SJCRH30 (cell line): ENCODE results near the gene SPRED1. TPM values are rescaled to one million over a fixed set of nuclear protein-coding genes. Genes with fewer than 3 reads are reported as not detected.

Experiments
- DNase-seq, 2 experiments: peaks; one replicate each; pipeline ENCODE4 v3.0.0-alpha.2; 2015 to 2020
- H3K27ac ChIP-seq: fragments of 250-450 bp; sonication (Bioruptor Pico); 2 replicates; pipeline ENCODE4 v1.5.1; 2020; ENCODE audit warnings: mild to moderate bottlenecking, moderate library complexity
- H3K27me3 ChIP-seq: fragments of 250-450 bp; sonication (Bioruptor Pico); 2 replicates; pipeline ENCODE4 v1.5.1; 2020; ENCODE audit warnings: mild to moderate bottlenecking, moderate library complexity
- H3K36me3 ChIP-seq: fragments of 250-450 bp; sonication (Bioruptor Pico); 2 replicates; pipeline ENCODE4 v1.5.1; 2020; ENCODE audit warnings: mild to moderate bottlenecking, moderate library complexity
- H3K4me1 ChIP-seq: fragments of 250-450 bp; sonication (Bioruptor Pico); 2 replicates; pipeline ENCODE4 v1.5.1; 2020; ENCODE audit warnings: mild to moderate bottlenecking, moderate library complexity
- H3K4me3 ChIP-seq: fragments of 250-450 bp; sonication (Bioruptor Pico); 2 replicates; pipeline ENCODE4 v1.5.1; 2020; ENCODE audit warnings: mild to moderate bottlenecking, moderate library complexity
- H3K9me3 ChIP-seq: fragments of 250-450 bp; sonication (Bioruptor Pico); replicated peaks from 2 replicates; pipeline ENCODE4 v1.5.1; 2020; ENCODE audit warnings: mild to moderate bottlenecking, moderate library complexity
- total RNA-seq: library from RNA; depleted of rRNA; stranded (reverse); fragments of >200 nt; shearing (Covaris generic); gene quantifications from 2 replicates; pipeline ENCODE4 v1.2.3, GENCODE V29; 2014

Gene SPRED1
- total RNA-seq, 1 experiment from 2014 or later: 35.1 TPM

- peaks cover 2% of the 10 kb centered on the region for H3K36me3 ChIP-seq
- DNase-seq: no peak
- no peaks in the 10 kb centered on the region for H3K4me1 ChIP-seq
- H3K4me3 ChIP-seq: no peak overlapping the region
- H3K9me3 ChIP-seq: no peaks in the 10 kb centered on the region
- H3K27me3 ChIP-seq: no peaks in the 10 kb centered on the region
- no peak overlapping the region for H3K27ac ChIP-seq
Observed at GRCh38 chr15:38283010-38283409, 30.4 kb downstream of the SPRED1 start.

- peaks cover 5% of the 10 kb centered on the region; the same call in 1 of the 2 replicates for H3K9me3 ChIP-seq
- no peaks in the 10 kb centered on the region for H3K27me3 ChIP-seq
- H3K27ac ChIP-seq: no peak overlapping the region
- DNase-seq: no peak
- H3K4me3 ChIP-seq: no peak overlapping the region
- peaks cover 7% of the 10 kb centered on the region for H3K36me3 ChIP-seq
- H3K4me1 ChIP-seq: no peaks in the 10 kb centered on the region
Observed at GRCh38 chr15:38285456-38285855, 32.8 kb downstream of the SPRED1 start.

GRCh38 chr15:38294126-38294525, 41.5 kb downstream of the SPRED1 start:
- Histone ChIP-seq H3K4me1 (no peaks in the 10 kb centered on the region), H3K27ac (no peak overlapping the region), H3K9me3 (peaks cover 5% of the 10 kb centered on the region; the same call in 1 of the 2 replicates), H3K4me3 (no peak overlapping the region), H3K36me3 (peaks cover 5% of the 10 kb centered on the region), H3K27me3 (no peaks in the 10 kb centered on the region)
- no peak for DNase-seq

GRCh38 chr15:38297623-38298388, 45.2 kb downstream of the SPRED1 start:
- H3K9me3 ChIP-seq: no peaks in the 10 kb centered on the region
- no peak overlapping the region for H3K27ac ChIP-seq
- DNase-seq: no peak
- peaks cover 10% of the 10 kb centered on the region for H3K36me3 ChIP-seq
- H3K4me1 ChIP-seq: no peaks in the 10 kb centered on the region
- H3K27me3 ChIP-seq: no peaks in the 10 kb centered on the region
- no peak overlapping the region for H3K4me3 ChIP-seq

GRCh38 chr15:38299216-38299615, 46.6 kb downstream of the SPRED1 start:
- H3K36me3 ChIP-seq: peaks cover 12% of the 10 kb centered on the region
- no peak overlapping the region for H3K27ac ChIP-seq
- no peaks in the 10 kb centered on the region for H3K4me1 ChIP-seq
- no peak for DNase-seq
- no peaks in the 10 kb centered on the region for H3K27me3 ChIP-seq
- no peaks in the 10 kb centered on the region for H3K9me3 ChIP-seq
- H3K4me3 ChIP-seq: no peak overlapping the region

- DNase-seq: no peak
- H3K9me3 ChIP-seq: no peaks in the 10 kb centered on the region
- no peak overlapping the region for H3K27ac ChIP-seq
- H3K27me3 ChIP-seq: no peaks in the 10 kb centered on the region
- peaks cover 12% of the 10 kb centered on the region for H3K36me3 ChIP-seq
- H3K4me1 ChIP-seq: no peaks in the 10 kb centered on the region
- H3K4me3 ChIP-seq: no peak overlapping the region
Observed at GRCh38 chr15:38300395-38300794, 47.8 kb downstream of the SPRED1 start.

GRCh38 chr15:38304481-38304880, 51.8 kb downstream of the SPRED1 start:
- H3K9me3 ChIP-seq: no peaks in the 10 kb centered on the region
- no peak overlapping the region for H3K4me3 ChIP-seq
- H3K4me1 ChIP-seq: no peaks in the 10 kb centered on the region
- no peaks in the 10 kb centered on the region for H3K27me3 ChIP-seq
- peaks cover 24% of the 10 kb centered on the region for H3K36me3 ChIP-seq
- H3K27ac ChIP-seq: no peak overlapping the region
- no peak for DNase-seq

GRCh38 chr15:38307251-38307650, 54.6 kb downstream of the SPRED1 start:
- H3K27ac ChIP-seq: no peak overlapping the region
- H3K27me3 ChIP-seq: no peaks in the 10 kb centered on the region
- H3K36me3 ChIP-seq: peaks cover 14% of the 10 kb centered on the region
- no peak overlapping the region for H3K4me3 ChIP-seq
- no peaks in the 10 kb centered on the region for H3K4me1 ChIP-seq
- no peaks in the 10 kb centered on the region for H3K9me3 ChIP-seq
- DNase-seq: no peak

GRCh38 chr15:38307861-38308641, 55.4 kb downstream of the SPRED1 start:
- DNase-seq: no peak
- Histone ChIP-seq H3K4me3 (no peak overlapping the region), H3K27ac (no peak overlapping the region), H3K4me1 (no peaks in the 10 kb centered on the region), H3K9me3 (no peaks in the 10 kb centered on the region), H3K27me3 (no peaks in the 10 kb centered on the region), H3K36me3 (peaks cover 14% of the 10 kb centered on the region)

GRCh38 chr15:38308797-38309196, 56.2 kb downstream of the SPRED1 start:
- H3K36me3 ChIP-seq: peaks cover 12% of the 10 kb centered on the region
- H3K9me3 ChIP-seq: no peaks in the 10 kb centered on the region
- no peaks in the 10 kb centered on the region for H3K27me3 ChIP-seq
- H3K4me1 ChIP-seq: no peaks in the 10 kb centered on the region
- H3K27ac ChIP-seq: no peak overlapping the region
- no peak overlapping the region for H3K4me3 ChIP-seq
- DNase-seq: no peak

GRCh38 chr15:38312190-38312589, 59.6 kb downstream of the SPRED1 start:
- Histone ChIP-seq H3K9me3 (no peaks in the 10 kb centered on the region), H3K27ac (no peak overlapping the region), H3K4me1 (no peaks in the 10 kb centered on the region), H3K36me3 (peaks cover 17% of the 10 kb centered on the region), H3K27me3 (no peaks in the 10 kb centered on the region), H3K4me3 (no peak overlapping the region)
- no peak for DNase-seq

- Histone ChIP-seq H3K4me1 (no peaks in the 10 kb centered on the region), H3K36me3 (peaks cover 4% of the 10 kb centered on the region), H3K27ac (no peak overlapping the region), H3K4me3 (no peak overlapping the region), H3K9me3 (no peaks in the 10 kb centered on the region), H3K27me3 (no peaks in the 10 kb centered on the region)
- no peak for DNase-seq
Observed at GRCh38 chr15:38316311-38316710, 63.7 kb downstream of the SPRED1 start.

GRCh38 chr15:38320181-38320580, 67.5 kb downstream of the SPRED1 start:
- Histone ChIP-seq H3K9me3 (no peaks in the 10 kb centered on the region), H3K4me3 (no peak overlapping the region), H3K4me1 (no peaks in the 10 kb centered on the region), H3K27ac (no peak overlapping the region), H3K36me3 (peaks cover 12% of the 10 kb centered on the region), H3K27me3 (no peaks in the 10 kb centered on the region)
- DNase-seq: no peak

- no peak overlapping the region for H3K4me3 ChIP-seq
- no peaks in the 10 kb centered on the region for H3K4me1 ChIP-seq
- H3K9me3 ChIP-seq: no peaks in the 10 kb centered on the region
- no peak for DNase-seq
- H3K36me3 ChIP-seq: peaks cover 10% of the 10 kb centered on the region
- no peak overlapping the region for H3K27ac ChIP-seq
- no peaks in the 10 kb centered on the region for H3K27me3 ChIP-seq
Observed at GRCh38 chr15:38320866-38321265, 68.2 kb downstream of the SPRED1 start.

- DNase-seq: no peak
- Histone ChIP-seq H3K4me1 (no peaks in the 10 kb centered on the region), H3K9me3 (no peaks in the 10 kb centered on the region), H3K36me3 (peaks cover 16% of the 10 kb centered on the region), H3K27me3 (no peaks in the 10 kb centered on the region), H3K4me3 (no peak overlapping the region), H3K27ac (no peak overlapping the region)
Observed at GRCh38 chr15:38323895-38324294, 71.3 kb downstream of the SPRED1 start.
